Measurements from ENCODE around the gene CENPX. TPM values are rescaled to one million over a fixed set of nuclear protein-coding genes. Genes with fewer than 3 reads are reported as not detected.

CENPX gene
- total RNA-seq (10 to 100 TPM; 24.3 to 75.9 (median 47.0) TPM), polyA plus RNA-seq (10 to 100 TPM; 11.2 to 70.9 (median 58.3) TPM)
- long read RNA-seq, donor 1, transcript CENPX-201 (4 exons, 751 nt), result major isoform, 20 of 43 reads
- long read RNA-seq, donor 1, transcript CENPX-202 (5 exons, 805 nt), result minor isoform, 16 of 43 reads
- long read RNA-seq, donor 1, partial matches to known transcripts, result 0 of 43 reads
- long read RNA-seq, donor 1, other reads (novel, unspliced or antisense), result 0 of 43 reads
- long read RNA-seq, donor 2, transcript CENPX-201 (4 exons, 751 nt), result major isoform, 7 of 13 reads
- long read RNA-seq, donor 2, partial matches to known transcripts, result 0 of 13 reads
- long read RNA-seq, donor 2, other reads (novel, unspliced or antisense), result 0 of 13 reads
- long read RNA-seq, donor 3, transcript CENPX-202 (5 exons, 805 nt), result major isoform, 7 of 19 reads
- long read RNA-seq, donor 3, transcript CENPX-201 (4 exons, 751 nt), result minor isoform, 6 of 19 reads
- long read RNA-seq, donor 3, partial matches to known transcripts, result 0 of 19 reads
- long read RNA-seq, donor 3, other reads (novel, unspliced or antisense), result 0 of 19 reads
- long read RNA-seq, donor 4, transcript CENPX-202 (5 exons, 805 nt), result minor isoform, 17 of 53 reads
- long read RNA-seq, donor 4, transcript CENPX-201 (4 exons, 751 nt), result major isoform, 25 of 53 reads
- long read RNA-seq, donor 4, partial matches to known transcripts, result 3 of 53 reads
- long read RNA-seq, donor 4, other reads (novel, unspliced or antisense), result 2 of 53 reads
- long read RNA-seq, donor 5, transcript CENPX-202 (5 exons, 805 nt), result minor isoform, 15 of 47 reads
- long read RNA-seq, donor 5, transcript CENPX-201 (4 exons, 751 nt), result major isoform, 21 of 47 reads
- long read RNA-seq, donor 5, partial matches to known transcripts, result 4 of 47 reads
- long read RNA-seq, donor 5, other reads (novel, unspliced or antisense), result 4 of 47 reads
- long read RNA-seq, donor 6, transcript CENPX-202 (5 exons, 805 nt), result major isoform, 30 of 63 reads
- long read RNA-seq, donor 6, transcript CENPX-201 (4 exons, 751 nt), result minor isoform, 24 of 63 reads
- long read RNA-seq, donor 6, partial matches to known transcripts, result 2 of 63 reads
- long read RNA-seq, donor 6, other reads (novel, unspliced or antisense), result 2 of 63 reads
- long read RNA-seq, donor 7, transcript CENPX-201 (4 exons, 751 nt), result minor isoform, 7 of 21 reads
- long read RNA-seq, donor 7, transcript CENPX-202 (5 exons, 805 nt), result major isoform, 13 of 21 reads
- long read RNA-seq, donor 7, partial matches to known transcripts, result 0 of 21 reads
- long read RNA-seq, donor 7, other reads (novel, unspliced or antisense), result 0 of 21 reads
- long read RNA-seq, donor 8, transcript CENPX-202 (5 exons, 805 nt), result minor isoform, 12 of 36 reads
- long read RNA-seq, donor 8, transcript CENPX-201 (4 exons, 751 nt), result major isoform, 18 of 36 reads
- long read RNA-seq, donor 8, partial matches to known transcripts, result 0 of 36 reads
- long read RNA-seq, donor 8, other reads (novel, unspliced or antisense), result 0 of 36 reads
- long read RNA-seq, donor 9, transcript CENPX-202 (5 exons, 805 nt), result major isoform, 8 of 15 reads
- long read RNA-seq, donor 9, transcript CENPX-201 (4 exons, 751 nt), result minor isoform, 6 of 15 reads
- long read RNA-seq, donor 9, partial matches to known transcripts, result 0 of 15 reads
- long read RNA-seq, donor 9, other reads (novel, unspliced or antisense), result 0 of 15 reads
- long read RNA-seq, donor 10, transcript CENPX-201 (4 exons, 751 nt), result major isoform, 12 of 16 reads
- long read RNA-seq, donor 10, partial matches to known transcripts, result 0 of 16 reads
- long read RNA-seq, donor 10, other reads (novel, unspliced or antisense), result 0 of 16 reads

DNA sequence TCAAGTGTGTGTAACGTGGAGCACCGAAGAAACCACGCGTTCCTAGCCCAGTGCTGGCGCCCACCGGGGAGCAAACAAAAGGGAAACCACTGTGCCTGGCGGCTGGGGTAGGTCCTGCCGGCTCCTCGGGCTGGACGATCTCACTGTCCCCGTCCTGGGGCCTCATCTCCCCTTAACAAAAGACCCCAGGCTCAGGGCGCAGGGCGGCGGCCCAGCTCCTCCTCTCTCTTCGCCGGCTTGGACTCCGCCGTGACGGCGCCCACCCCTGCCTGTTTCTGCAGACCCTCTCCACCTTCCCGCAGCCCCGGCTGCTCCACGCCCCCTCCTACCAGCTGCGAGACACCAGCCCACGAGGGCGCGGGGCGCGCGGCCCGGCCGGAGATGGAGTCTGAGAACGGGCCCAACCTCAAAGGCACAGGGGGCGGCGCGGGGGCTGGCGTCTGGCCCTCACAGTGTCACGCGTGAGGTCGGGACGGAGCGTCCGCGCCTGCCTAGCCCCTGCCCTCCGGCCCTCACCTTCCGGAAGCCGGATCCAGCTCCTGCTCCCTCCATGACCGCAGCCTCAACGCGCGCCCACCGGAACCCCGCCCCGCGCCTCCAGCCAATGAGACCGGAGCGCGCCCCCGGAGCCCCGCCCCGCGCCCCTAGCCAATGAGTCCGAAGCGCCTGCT is at the start of gene CENPX:
TSS of gene CENPX (minus strand) at position 569 of the 671 bp plus-strand sequence. CDS start at position 552, 17 bp downstream.
- Histone ChIP-seq H3K4me1 (replicated peaks in 1 of 2) (peaks cover 21 to 27% of the 10 kb centered on the region in 2 donors), H3K36me3 (replicated peaks in 1 of 2) (no peaks in the 10 kb centered on the region), H3K9me3 (replicated peaks in 1 of 3) (no peaks in the 10 kb centered on the region), H3K27ac (peak within 1 kb of the TSS in 2 of 5 donors; percentile 34 to 86), H3K4me3 (peak within 1 kb of the TSS; percentile 37 to 81 (median 46)), H3K27me3 (no peaks in the 10 kb centered on the region)
- peak in 1 of 7 donors; percentile 67 for DNase-seq
- intact Hi-C loops (cut with DNase I), result loop anchor here in 1 of 2 donors (10.0 kb wide), 1 partner anchor 272 kb away; no protein-coding TSS in a partner anchor
- 1 to 10% (median 2%) methylated on average over 4 to 64 of the region's 64 CpGs for WGBS, 4 donors
- TF ChIP-seq, protein P1, sequence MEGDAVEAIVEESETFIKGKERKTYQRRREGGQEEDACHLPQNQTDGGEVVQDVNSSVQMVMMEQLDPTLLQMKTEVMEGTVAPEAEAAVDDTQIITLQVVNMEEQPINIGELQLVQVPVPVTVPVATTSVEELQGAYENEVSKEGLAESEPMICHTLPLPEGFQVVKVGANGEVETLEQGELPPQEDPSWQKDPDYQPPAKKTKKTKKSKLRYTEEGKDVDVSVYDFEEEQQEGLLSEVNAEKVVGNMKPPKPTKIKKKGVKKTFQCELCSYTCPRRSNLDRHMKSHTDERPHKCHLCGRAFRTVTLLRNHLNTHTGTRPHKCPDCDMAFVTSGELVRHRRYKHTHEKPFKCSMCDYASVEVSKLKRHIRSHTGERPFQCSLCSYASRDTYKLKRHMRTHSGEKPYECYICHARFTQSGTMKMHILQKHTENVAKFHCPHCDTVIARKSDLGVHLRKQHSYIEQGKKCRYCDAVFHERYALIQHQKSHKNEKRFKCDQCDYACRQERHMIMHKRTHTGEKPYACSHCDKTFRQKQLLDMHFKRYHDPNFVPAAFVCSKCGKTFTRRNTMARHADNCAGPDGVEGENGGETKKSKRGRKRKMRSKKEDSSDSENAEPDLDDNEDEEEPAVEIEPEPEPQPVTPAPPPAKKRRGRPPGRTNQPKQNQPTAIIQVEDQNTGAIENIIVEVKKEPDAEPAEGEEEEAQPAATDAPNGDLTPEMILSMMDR (IDR thresholded peaks at IDR 0.05), result no peak
- TF ChIP-seq POLR2A (IDR thresholded peaks at IDR 0.05), result peak; percentile 36 to 62

DNA sequence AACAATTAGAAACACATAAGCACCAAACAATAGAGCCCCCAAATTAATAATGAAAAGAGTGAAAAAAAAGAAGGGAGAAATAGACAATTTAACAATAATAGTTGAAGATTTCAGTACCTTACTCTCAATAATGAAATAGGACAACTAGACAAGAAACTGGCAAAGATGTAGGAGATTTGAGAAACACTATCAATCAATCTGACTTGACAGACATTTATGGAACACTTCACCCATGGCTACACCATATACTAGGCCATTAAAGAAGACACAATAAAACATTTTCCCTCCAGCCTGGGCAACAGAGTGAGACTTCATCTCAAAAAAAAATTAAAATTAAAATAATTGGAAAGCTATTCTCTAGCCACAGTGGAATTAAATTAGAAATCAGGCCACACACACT is 47.9 kb upstream of the CENPX start:
- Histone ChIP-seq H3K36me3 (replicated peaks in 1 of 2) (no peaks in the 10 kb centered on the region), H3K27me3 (no peaks in the 10 kb centered on the region), H3K27ac (no peak overlapping the region), H3K9me3 (replicated peaks in 1 of 3) (no peaks in the 10 kb centered on the region), H3K4me1 (replicated peaks in 1 of 2) (peaks cover 5 to 7% of the 10 kb centered on the region in 2 donors), H3K4me3 (no peak overlapping the region)
- TF ChIP-seq, protein P1 (IDR thresholded peaks at IDR 0.05), result no peak
- no peak for TF ChIP-seq POLR2A (IDR thresholded peaks at IDR 0.05)
- intact Hi-C loops (cut with DNase I), result no loop called here
- no peak for DNase-seq

DNA sequence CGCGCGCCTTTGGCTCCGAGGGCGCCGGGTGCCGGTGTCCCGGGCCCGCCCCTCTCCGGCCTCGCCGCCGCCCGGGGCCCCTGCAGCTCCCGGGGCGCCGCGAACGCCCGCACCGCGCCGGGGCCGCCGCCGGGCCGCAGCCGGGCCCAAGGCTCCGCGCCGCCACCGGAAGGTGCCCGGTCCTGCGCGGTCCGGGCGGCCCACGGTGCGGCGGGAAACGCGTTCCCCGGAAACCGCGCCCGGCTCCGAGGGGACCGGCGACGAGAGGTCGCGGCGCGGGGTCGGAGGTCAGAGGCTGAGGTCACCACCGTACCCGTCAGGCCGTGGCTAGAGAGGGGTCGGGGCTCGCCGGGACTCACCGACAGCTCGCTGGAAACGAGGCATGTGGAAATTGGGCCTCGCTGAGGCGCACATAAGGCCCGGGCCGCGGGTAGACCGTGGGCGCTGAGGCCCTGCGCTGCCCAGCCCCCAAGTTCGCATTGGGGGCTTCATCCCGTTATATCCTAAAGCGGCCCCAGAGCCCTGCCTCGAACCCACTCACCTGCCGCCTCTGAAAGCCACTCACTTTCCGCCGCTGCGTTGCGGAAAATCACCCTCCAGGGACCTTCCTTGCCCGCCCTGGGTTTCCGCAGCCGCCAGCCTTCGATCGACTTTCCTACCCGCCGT is 43.1 kb upstream of the CENPX start, which contains the start of gene DUS1L:
TSS of gene DUS1L (minus strand) at position 167 of the 666 bp plus-strand sequence. CDS start 745 bp downstream, outside the sequence.
- Histone ChIP-seq H3K4me1 (replicated peaks in 1 of 2) (peaks cover 12 to 17% of the 10 kb centered on the region in 2 donors), H3K36me3 (replicated peaks in 1 of 2) (peaks cover 0 to 17% of the 10 kb centered on the region in 2 donors), H3K27me3 (no peaks in the 10 kb centered on the region), H3K27ac (peak within 1 kb of the TSS in 4 of 5 donors; percentile 52 to 87 (median 80)), H3K9me3 (replicated peaks in 1 of 3) (no peaks in the 10 kb centered on the region), H3K4me3 (peak within 1 kb of the TSS; percentile 34 to 65 (median 57))
- intact Hi-C loops (cut with DNase I), result no loop called here
- DNase-seq, result peak; percentile 47 to 72 (median 58)
- 12 to 74% (median 32%) methylated on average over 8 to 88 of the region's 88 CpGs for WGBS, 4 donors
- peak; percentile 28 to 84 for TF ChIP-seq POLR2A (IDR thresholded peaks at IDR 0.05)
- TF ChIP-seq, protein P1 (IDR thresholded peaks at IDR 0.05), result peak in 1 of 6 experiments; percentile 21

Measured in adrenal gland (tissue), 19 donors.